Transverse colon (tissue), 4 donors: Measurements from ENCODE around the gene TICAM2. TPM values are rescaled to one million over a fixed set of nuclear protein-coding genes. Genes with fewer than 3 reads are reported as not detected.

Experiments used
- DNase-seq: peaks from one replicate; pipeline ENCODE4 v3.0.0-alpha.2; 2019
- H3K27ac ChIP-seq, 4 donors: fragments of 200-600 bp; sonication (generic); 2 replicates each; pipeline ENCODE4 v1.5.1; 2016 to 2018; ENCODE audit warnings: inconsistent platforms in 4 of 4
- H3K27me3 ChIP-seq: fragments of 200-600 bp; sonication (generic); 2 replicates; pipeline ENCODE4 v1.5.1; 2017; ENCODE audit warnings: inconsistent platforms
- H3K36me3 ChIP-seq, 4 donors: fragments of 200-600 bp; sonication (generic); 2 replicates each; pipeline ENCODE4 v1.5.1; 2017 to 2019; ENCODE audit warnings: inconsistent platforms in 4 of 4
- H3K4me1 ChIP-seq, 4 donors: fragments of 200-600 bp; sonication (generic); 2 replicates each; pipeline ENCODE4 v1.5.1; 2017 to 2020; ENCODE audit warnings: inconsistent platforms in 4 of 4
- H3K4me3 ChIP-seq, 4 donors: fragments of 200-600 bp; sonication (generic); 1 replicate in 1 of 4; 2 replicates in 3 of 4; pipeline versions ENCODE4 v1.5.1 to v1.6.1; 2017 to 2019; ENCODE audit warnings: inconsistent platforms in 4 of 4
- H3K9me3 ChIP-seq, 2 donors: fragments of 200-600 bp; sonication (generic); 2 replicates each; pipeline ENCODE4 v1.5.1; 2017 to 2019; ENCODE audit warnings: inconsistent platforms in 2 of 2
- EP300 ChIP-seq: sonication (generic); formaldehyde crosslinking; IDR thresholded peaks from one replicate; pipeline ENCODE4 v1.6.1; 2017; ENCODE audit warnings: antibody characterized with exemption, low read depth
- POLR2A ChIP-seq: fragments of 450-650 bp; IDR thresholded peaks from one replicate; pipeline ENCODE4 v1.6.1; 2016; ENCODE audit warnings: antibody characterized with exemption, mild to moderate bottlenecking, moderate library complexity
- POLR2AphosphoS5 ChIP-seq, 3 donors: sonication (generic); formaldehyde crosslinking; IDR thresholded peaks; one replicate each; pipeline ENCODE4 v1.6.1; 2016; ENCODE audit warnings: antibody characterized with exemption in 3 of 3
- WGBS, 2 donors: methylation state at CpG; one replicate each; pipeline ENCODE4 v1.1.5; 2018; ENCODE audit warnings: low coverage in 1 of 2; 5-methylcytosine and 5-hydroxymethylcytosine counted together
- in situ Hi-C, 4 donors: fragments of 200-750 bp; cut with MboI; loops; one replicate each; pipeline versions ENCODE4 v1.15.0 to v1.15.1; 2017; ENCODE audit warnings: low sequenced_read_pairs in 3 of 4, low pct_ligation_motif_present in 1 of 4, low pct_unique_long_range_greater_than_20kb in 1 of 4
- intact Hi-C: fragments of 100-400 bp; cut with DNase I; formaldehyde crosslinking; loops from one replicate; pipeline ENCODE4 v1.15.1; 2023; ENCODE audit warnings: low total_unique reads
- total RNA-seq, 4 donors: library from RNA; depleted of rRNA; stranded (reverse); fragments of >200 nt; gene quantifications; one replicate each; pipeline ENCODE4 v1.1.0, GENCODE V29; 2016
- TF ChIP-seq, protein P1 (sequence below), 5 experiments: fragments of 200-600 bp in 3 of 5; fragments of 450-650 bp in 2 of 5; sonication (generic) in 3 of 5; IDR thresholded peaks; 1 replicate in 2 of 5; 2 replicates in 3 of 5; pipeline ENCODE4 v1.5.1; 2016 to 2017; ENCODE audit warnings: antibody characterized with exemption in 5 of 5, inconsistent platforms in 3 of 5, mild to moderate bottlenecking in 2 of 5, moderate library complexity in 1 of 5

Gene TICAM2
- total RNA-seq, 4 donors from 2014 or later = 0.68 to 1.1 TPM; not detected in 2

DNA sequence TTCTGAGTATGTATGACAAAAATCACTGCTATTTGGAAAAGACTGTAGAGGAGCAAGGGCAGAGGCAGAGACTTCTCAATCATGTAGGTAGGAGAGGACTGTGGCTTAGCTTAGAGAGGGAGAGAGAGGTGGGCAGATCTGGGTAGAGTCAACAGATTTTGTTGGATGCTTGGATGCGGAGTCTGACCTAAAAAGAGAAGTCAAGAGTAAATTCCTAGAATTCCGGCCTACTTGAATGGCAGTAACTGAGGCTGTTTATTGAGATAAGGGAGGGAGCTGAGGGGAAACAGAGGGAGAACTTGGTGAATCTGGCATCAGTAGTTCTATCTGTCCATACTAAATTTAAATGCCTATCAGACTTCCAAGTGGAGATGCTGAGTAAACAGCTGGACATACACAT lies 2.4 kb downstream of the TICAM2 start:
- 69 to 80% methylated on average over 1 to 2 of the region's 2 CpGs for WGBS, 2 donors
- in situ Hi-C loops = loop anchor here in 1 of 4 donors (25.0 kb wide), 1 partner anchor 513 kb away; no protein-coding TSS in a partner anchor
- intact Hi-C loops = no loop called here
- peak overlapping the region in 1 of 4 donors; percentile 41 for H3K27ac ChIP-seq
- no peak for DNase-seq
- TF ChIP-seq, protein P1, sequence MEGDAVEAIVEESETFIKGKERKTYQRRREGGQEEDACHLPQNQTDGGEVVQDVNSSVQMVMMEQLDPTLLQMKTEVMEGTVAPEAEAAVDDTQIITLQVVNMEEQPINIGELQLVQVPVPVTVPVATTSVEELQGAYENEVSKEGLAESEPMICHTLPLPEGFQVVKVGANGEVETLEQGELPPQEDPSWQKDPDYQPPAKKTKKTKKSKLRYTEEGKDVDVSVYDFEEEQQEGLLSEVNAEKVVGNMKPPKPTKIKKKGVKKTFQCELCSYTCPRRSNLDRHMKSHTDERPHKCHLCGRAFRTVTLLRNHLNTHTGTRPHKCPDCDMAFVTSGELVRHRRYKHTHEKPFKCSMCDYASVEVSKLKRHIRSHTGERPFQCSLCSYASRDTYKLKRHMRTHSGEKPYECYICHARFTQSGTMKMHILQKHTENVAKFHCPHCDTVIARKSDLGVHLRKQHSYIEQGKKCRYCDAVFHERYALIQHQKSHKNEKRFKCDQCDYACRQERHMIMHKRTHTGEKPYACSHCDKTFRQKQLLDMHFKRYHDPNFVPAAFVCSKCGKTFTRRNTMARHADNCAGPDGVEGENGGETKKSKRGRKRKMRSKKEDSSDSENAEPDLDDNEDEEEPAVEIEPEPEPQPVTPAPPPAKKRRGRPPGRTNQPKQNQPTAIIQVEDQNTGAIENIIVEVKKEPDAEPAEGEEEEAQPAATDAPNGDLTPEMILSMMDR (IDR thresholded peaks at IDR 0.05) = no peak
- TF ChIP-seq POLR2AphosphoS5 (IDR thresholded peaks at IDR 0.05) (no peak), EP300 (no peak), POLR2A (no peak)
- H3K36me3 ChIP-seq = no peaks in the 10 kb centered on the region
- H3K4me1 ChIP-seq = peaks cover 3 to 32% (median 23%) of the 10 kb centered on the region in 4 donors
- no peak overlapping the region for H3K4me3 ChIP-seq
- no peaks in the 10 kb centered on the region for H3K27me3 ChIP-seq
- no peaks in the 10 kb centered on the region for H3K9me3 ChIP-seq

DNA sequence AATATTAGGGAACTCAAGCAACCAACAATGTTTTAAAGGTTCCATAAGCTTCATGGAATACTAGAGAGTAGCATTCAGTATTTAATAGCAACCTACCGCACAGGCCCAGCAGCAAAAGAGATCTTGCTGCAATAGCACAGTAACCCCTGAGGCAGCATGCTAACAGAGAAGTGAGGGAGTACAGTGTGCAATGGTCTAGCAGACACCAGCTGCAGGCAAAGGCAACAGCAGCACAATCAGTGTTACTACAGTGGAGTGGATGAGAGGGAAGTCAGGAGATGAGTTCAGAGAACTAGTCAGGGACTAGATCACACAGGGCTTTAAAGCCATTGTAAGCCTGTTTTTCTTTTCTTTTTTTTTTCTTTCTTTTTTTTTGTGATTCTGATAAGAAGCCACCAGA lies 2.8 kb downstream of the TICAM2 start:
- Histone ChIP-seq H3K9me3 (no peaks in the 10 kb centered on the region), H3K4me1 (peaks cover 3 to 32% (median 23%) of the 10 kb centered on the region in 4 donors), H3K27ac (peak overlapping the region in 1 of 4 donors; percentile 41), H3K27me3 (no peaks in the 10 kb centered on the region), H3K4me3 (no peak overlapping the region), H3K36me3 (no peaks in the 10 kb centered on the region)
- in situ Hi-C loops = loop anchor here in 1 of 4 donors (25.0 kb wide), 1 partner anchor 512 kb away; no protein-coding TSS in a partner anchor
- DNase-seq = no peak
- TF ChIP-seq EP300 = no peak
- no peak for TF ChIP-seq POLR2A
- TF ChIP-seq POLR2AphosphoS5 (IDR thresholded peaks at IDR 0.05) = no peak
- TF ChIP-seq, protein P1 (IDR thresholded peaks at IDR 0.05) = no peak
- 72% methylated on average over 1 of the region's 1 CpG; no CpG with 5 or more reads in 1 of the 2 donors for WGBS, 2 donors
- intact Hi-C loops = no loop called here

DNA sequence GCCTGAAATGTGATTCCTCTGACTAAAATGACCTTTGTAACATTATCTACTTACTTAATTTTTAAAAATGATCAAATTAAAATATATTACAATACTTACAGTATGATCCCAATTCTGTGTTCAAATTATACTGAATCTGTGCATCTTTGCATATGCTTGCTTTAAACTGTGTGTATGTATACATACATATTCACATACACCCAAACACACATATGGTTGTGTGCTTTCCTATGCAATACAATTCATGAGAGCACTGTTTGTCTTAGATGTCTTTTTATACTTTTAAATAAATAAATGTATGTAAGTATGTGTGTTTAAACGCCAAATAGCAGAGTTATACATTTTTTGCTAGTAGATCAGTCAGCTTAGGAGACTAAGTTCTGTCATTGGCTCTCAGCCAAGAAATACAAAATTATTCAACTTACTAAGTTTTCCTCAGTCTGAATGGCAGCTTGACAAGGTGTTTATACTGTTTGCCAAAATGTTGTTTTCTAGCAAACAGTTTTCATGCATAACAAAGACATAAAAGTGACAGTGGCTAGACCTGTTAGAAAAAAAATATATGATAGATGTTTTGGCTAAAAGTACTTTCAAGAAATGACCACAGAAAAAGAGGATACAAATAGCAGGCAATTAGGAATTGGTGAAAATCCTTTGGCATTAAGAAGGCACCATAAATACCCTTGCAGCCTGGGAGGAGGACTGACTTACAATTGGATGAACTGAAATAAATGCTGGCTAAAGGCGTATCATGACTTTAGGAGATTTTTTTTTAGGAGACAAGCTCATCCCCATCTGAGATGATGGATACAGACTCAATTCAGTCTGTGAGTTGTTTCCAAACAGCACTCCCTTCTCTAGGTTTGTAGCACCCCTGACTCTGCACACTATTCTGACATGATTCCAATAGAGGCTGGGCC lies 7.9 kb downstream of the TICAM2 start:
- Histone ChIP-seq H3K4me3 (no peak overlapping the region), H3K36me3 (no peaks in the 10 kb centered on the region), H3K4me1 (peaks cover 0 to 8% (median 0%) of the 10 kb centered on the region in 4 donors), H3K9me3 (no peaks in the 10 kb centered on the region), H3K27me3 (no peaks in the 10 kb centered on the region), H3K27ac (no peak overlapping the region)
- no peak for DNase-seq
- WGBS, 2 donors = 81% methylated on average over 2 of the region's 2 CpGs
- in situ Hi-C loops = loop anchor here in 1 of 4 donors (25.0 kb wide), 1 partner anchor 507 kb away; no protein-coding TSS in a partner anchor
- TF ChIP-seq EP300 = no peak
- no peak for TF ChIP-seq POLR2A
- TF ChIP-seq, protein P1 (IDR thresholded peaks at IDR 0.05) = no peak
- TF ChIP-seq POLR2AphosphoS5 (IDR thresholded peaks at IDR 0.05) = no peak
- intact Hi-C loops = no loop called here

DNA sequence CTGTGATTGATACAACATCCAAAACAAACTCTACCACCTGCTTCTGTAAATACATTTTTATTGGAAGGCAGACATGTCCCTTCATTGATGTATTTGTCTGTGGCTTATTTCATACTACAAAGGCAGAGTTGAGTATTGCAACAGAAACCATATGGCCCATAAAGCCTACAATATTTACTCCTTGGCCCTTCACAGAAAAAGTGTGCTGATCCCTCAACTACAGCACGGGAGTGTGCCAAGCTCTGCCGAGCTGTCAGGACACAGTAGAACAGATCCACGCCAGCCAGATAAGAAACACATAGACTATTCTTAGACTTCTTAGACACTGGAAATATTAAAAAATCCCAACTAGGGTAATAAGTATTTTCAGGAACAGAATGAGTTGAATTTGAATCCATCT lies 13.2 kb downstream of the TICAM2 start:
- Histone ChIP-seq H3K9me3 (no peaks in the 10 kb centered on the region), H3K27ac (no peak overlapping the region), H3K36me3 (no peaks in the 10 kb centered on the region), H3K4me3 (no peak overlapping the region), H3K27me3 (no peaks in the 10 kb centered on the region), H3K4me1 (peaks cover 0 to 16% (median 0%) of the 10 kb centered on the region in 4 donors)
- in situ Hi-C loops (loop anchor here (5.0 to 25.0 kb wide), 3 partner anchors 274 to 502 kb away; no protein-coding TSS in a partner anchor), intact Hi-C loops (loop anchor here (2.0 kb wide), 1 partner anchor 280 kb away; no protein-coding TSS in a partner anchor)
- 37 to 40% methylated on average over 3 of the region's 3 CpGs for whole genome bisulfite sequencing, 2 donors
- DNase-seq = no peak
- no peak for TF ChIP-seq EP300
- peak in 1 of 3 donors; percentile 10 for TF ChIP-seq POLR2AphosphoS5 (IDR thresholded peaks at IDR 0.05)
